ENCODE measurements around the gene DHRSX. TPM values are rescaled to one million over a fixed set of nuclear protein-coding genes. Genes with fewer than 3 reads are reported as not detected.

The DHRSX gene
- total and polyA plus RNA-seq, 2 of the 13 experiments (the other 11 are each of a cell fraction or from before 2014, with no cell fraction given): 15.5 to 24.3 TPM

GRCh38 chrX:2311501-2311900 lies 189.3 kb downstream of the DHRSX start:
- TF ChIP-seq STAT6 (CRISPR knock-in tag; IDR thresholded peaks at IDR 0.05; ENCODE audit: borderline replicate concordance) (no peak), KDM3A (CRISPR knock-in tag; IDR thresholded peaks at IDR 0.05; ENCODE audit: low read depth) (no peak), ELF4 (CRISPR knock-in tag; IDR thresholded peaks at IDR 0.05; ENCODE audit: borderline replicate concordance) (no peak), TBP (CRISPR knock-in tag; IDR thresholded peaks at IDR 0.05) (no peak), ZNF3 (CRISPR knock-in tag; IDR thresholded peaks at IDR 0.05) (no peak), ZNF326 (CRISPR knock-in tag; IDR thresholded peaks at IDR 0.05; ENCODE audit: borderline replicate concordance) (no peak), ERF (CRISPR knock-in tag; IDR thresholded peaks at IDR 0.05) (no peak), ZNF143 (CRISPR knock-in tag; IDR thresholded peaks at IDR 0.05) (no peak), TCF7L2 (IDR thresholded peaks at IDR 0.05; ENCODE audit: low read depth, low read length) (no peak), E2F2 (CRISPR knock-in tag; IDR thresholded peaks at IDR 0.05; ENCODE audit: borderline replicate concordance) (no peak), ZSCAN22 (CRISPR knock-in tag; IDR thresholded peaks at IDR 0.05) (no peak)
- intact Hi-C loops (cut with micrococcal nuclease; ENCODE audit: unreplicated experiment) (no loop called here), in situ Hi-C loops (cut with HindIII; ENCODE audit: extremely low pct_ligation_motif_present, low pct_unique_long_range_greater_than_20kb) (no loop called here)
- ChIA-PET POLR2A (no interaction called here), CTCF (ENCODE audit: low intra/inter-chr PET ratio, low total read pairs) (no interaction called here)
- Histone ChIP-seq H3K9ac (ENCODE audit: insufficient read depth, low read depth, low read length) (no peak overlapping the region), H3K4me3 (replicated peaks in 1 of 3; ENCODE audit: insufficient read depth in 1 of 3, low read depth in 2 of 3, low read length in 3 of 3) (no peak overlapping the region), H3K27ac (ENCODE audit: extremely low read length, insufficient read depth, low read length) (no peak overlapping the region), H3K27me3 (ENCODE audit: control insufficient read depth in 1 of 2, insufficient read depth in 2 of 2, low read length in 2 of 2) (no peaks in the 10 kb centered on the region), H2AFZ (ENCODE audit: low read length) (no peak overlapping the region), H3K79me2 (ENCODE audit: insufficient read depth, low read length) (no peaks in the 10 kb centered on the region), H4K20me1 (ENCODE audit: insufficient read depth, low read length) (no peaks in the 10 kb centered on the region), H3K36me3 (replicated peaks in 1 of 2; ENCODE audit: control insufficient read depth in 1 of 2, insufficient read depth in 2 of 2, low read length in 2 of 2) (no peaks in the 10 kb centered on the region), H3K4me1 (ENCODE audit: insufficient read depth, low read length) (peaks cover 4% of the 10 kb centered on the region), H3K9me3 (ENCODE audit: low read length) (no peaks in the 10 kb centered on the region), H3K4me2 (ENCODE audit: low read depth, low read length) (no peak overlapping the region)
- WGBS (ENCODE audit: low lambda C conversion rate): over 99% methylated on average over 11 of the region's 11 CpGs
- DNase-seq (ENCODE audit: low spot score) (no peak), FAIRE-seq (no peak), ATAC-seq (no peak)
- BruUV-seq (replicated peaks): no TSS peak

Measured in HepG2 (cell line).